Stimulated activated CD4-positive, alpha-beta T cell treated with anti-CD3 and anti-CD28 coated beads, Interleukin-4, amount 100 ng/mL, for 1 hour (primary cell): ENCODE results near the gene TMEM270.

ENCODE experiments used
- DNase-seq: peaks from one replicate; pipeline ENCODE4 v3.0.0-alpha.2; 2020

Gene TMEM270

DNA sequence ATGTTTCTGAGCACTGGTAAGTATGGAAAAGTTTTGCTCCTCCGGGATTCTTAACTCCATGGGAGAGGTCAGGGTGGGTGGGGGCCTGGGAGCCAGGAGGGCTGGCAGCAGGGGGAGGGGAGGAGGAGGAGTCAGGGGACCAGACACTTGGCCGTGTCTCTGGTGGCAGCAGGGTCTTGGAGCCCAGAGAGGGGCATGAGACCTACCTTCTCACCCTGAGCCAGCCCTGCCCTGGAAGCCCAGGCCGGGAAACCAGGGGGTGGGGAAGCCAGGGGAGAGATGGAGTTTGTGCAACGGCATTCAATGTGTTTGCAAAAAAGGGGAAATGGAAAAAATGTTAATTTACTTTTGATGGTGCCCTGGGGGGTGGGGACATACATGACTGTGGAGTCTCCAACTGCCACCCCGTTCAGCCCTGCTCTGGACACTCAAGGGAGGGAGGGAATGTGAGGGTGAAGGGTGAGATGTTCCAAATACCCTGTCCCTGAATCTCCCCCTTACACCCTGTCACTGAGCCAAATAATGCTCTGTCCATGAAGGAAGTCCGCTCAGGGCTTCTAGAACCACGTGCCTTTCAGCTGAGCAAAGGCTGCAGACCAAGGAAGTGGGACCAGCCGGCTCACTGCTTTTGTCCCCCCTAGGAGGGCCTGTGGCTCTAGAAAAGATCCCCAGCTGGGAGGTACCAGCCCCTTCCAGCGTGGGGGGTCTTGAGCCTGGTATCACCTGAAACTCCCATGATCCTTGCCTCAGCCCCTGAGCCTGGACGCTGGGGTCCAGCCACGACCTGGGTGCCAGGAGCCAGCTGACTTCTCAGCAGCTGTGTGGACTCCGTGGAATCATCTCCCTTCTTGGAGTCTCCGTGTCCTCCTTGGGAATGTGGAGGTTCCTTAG, 48.3 kb downstream of the TMEM270 start:
- no peak for DNase-seq

GRCh38 chr7:73909996-73910395, 49.0 kb downstream of the TMEM270 start:
- DNase-seq, result no peak

GRCh38 chr7:73912223-73912622, 51.3 kb downstream of the TMEM270 start:
- DNase-seq, result no peak
